Left forelimb (tissue), 1 donor: ENCODE data around the gene ANKAR.
"Not testable (repeated sequence)": the region's sequence is repeated elsewhere in the genome, so short reads cannot be mapped to it uniquely, and the experiment has no call there.

ENCODE experiments used
- DNase-seq: peaks from one replicate; pipeline ENCODE4 v3.0.0-alpha.2; 2018; ENCODE audit warnings: low spot score

ANKAR gene

DNA sequence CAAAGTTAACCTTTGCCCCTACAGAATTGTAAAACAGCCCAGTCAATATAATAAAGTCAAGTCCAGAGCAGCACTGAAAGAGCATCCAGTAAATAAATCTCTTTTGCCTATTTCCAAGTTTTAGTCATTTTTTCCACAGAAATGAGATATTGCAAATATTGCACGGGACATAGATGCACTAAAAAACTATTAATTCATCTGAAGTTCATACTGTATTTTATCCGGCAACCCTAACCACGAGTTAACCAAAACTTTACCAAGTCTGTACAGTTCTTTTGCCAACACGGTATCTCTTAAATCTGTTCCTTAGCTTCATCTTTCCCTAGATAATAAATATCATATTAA, 13.7 kb upstream of the ANKAR start:
- DNase-seq = no peak

DNA sequence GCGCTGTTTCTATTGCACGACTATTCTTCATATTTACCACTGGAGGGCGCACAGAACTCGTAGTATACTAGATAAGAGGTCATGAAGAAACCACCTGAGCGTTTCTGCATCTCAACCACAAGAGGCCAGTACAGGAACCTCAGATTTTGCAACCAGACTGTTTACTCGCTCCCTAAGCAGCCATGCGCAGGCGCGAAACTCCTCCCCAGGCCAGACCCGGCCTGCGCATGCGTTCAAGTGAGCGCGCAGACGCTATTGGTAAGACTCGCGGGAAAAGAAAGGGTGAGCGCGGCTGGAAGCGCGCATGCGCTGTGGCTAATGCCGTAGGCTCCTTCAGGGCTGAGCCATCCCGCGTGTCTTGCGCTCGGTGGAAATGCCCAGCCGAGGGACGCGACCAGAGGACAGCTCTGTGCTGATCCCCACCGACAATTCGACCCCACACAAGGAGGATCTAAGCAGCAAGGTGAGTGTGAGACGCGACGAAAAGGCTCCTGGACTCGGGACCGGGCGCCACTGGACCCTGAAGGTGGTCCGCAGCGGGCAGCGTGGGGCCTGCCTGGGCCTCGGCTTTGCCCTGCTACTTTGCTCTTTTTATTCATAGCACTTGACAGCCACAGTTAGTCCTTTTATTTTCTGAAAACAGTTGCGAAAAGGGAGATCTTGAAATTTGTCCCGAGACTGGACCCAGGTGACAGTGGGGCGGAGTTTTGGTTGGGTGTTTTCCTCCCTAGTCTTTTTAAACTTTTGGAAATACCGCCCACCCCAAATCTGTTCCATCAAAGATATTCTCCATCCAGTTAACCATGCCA, 13.1 kb upstream of the ANKAR start, which contains the start of gene ASNSD1:
ASNSD1 (plus strand) TSS at position 312 of the 809 bp plus-strand sequence. CDS start 4,674 bp downstream, outside the sequence.
- peak; percentile 97 for DNase-seq

- DNase-seq = no peak
These were observed 12.5 kb upstream of the ANKAR start for GRCh38 chr2:189661957-189662321.

DNA sequence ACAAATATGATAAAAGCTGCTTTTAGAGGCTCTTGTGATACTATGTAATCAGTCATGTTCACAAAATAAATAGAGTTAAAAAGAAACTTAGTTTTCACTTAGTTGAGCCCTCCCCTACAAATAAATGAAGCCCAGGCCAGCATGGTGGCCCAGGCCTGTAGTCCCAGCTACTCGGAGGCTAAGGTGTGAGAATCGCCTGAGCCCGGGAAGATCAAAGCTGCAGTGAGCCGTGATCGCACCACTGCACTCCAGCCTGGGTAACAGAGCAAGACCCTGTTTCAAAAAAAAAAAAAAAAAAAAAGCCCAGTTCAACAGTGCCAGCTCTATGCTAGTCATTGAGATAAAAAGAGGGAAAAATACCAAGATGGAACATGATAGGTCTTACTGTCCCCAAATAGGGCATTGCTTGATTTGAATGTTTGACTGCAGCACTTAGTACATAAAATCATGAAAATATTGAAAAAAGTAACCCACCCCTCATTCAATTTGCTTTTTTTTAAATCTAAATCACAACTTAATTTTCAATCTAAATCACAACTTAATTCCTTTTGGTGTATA, 11.7 kb upstream of the ANKAR start:
- no peak for DNase-seq

GRCh38 chr2:189663319-189663718, 11.2 kb upstream of the ANKAR start:
- not testable (repeated sequence) for DNase-seq

GRCh38 chr2:189669913-189670312, 4.6 kb upstream of the ANKAR start:
- no peak for DNase-seq

- no peak for DNase-seq
These were observed 653 bp upstream of the ANKAR start for GRCh38 chr2:189673661-189674373.

DNA sequence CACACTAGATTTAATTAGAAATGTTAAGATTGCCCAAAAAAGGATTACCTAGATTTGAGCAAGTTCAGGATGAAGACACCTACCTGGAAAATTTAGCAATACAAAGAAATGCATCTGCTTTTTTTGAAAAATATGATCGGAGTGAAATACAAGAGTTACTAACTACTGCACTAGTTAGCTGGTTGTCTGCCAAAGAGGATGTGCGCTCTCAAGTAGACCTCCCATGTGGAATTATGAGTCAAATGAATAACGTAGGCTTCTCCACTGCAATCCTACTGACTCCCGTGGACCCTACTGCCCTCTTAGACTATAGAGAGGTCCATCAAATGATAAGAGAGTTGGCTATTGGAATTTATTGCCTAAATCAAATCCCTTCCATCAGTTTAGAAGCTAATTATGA, 2.0 kb downstream of the ANKAR start:
- no peak for DNase-seq

DNA sequence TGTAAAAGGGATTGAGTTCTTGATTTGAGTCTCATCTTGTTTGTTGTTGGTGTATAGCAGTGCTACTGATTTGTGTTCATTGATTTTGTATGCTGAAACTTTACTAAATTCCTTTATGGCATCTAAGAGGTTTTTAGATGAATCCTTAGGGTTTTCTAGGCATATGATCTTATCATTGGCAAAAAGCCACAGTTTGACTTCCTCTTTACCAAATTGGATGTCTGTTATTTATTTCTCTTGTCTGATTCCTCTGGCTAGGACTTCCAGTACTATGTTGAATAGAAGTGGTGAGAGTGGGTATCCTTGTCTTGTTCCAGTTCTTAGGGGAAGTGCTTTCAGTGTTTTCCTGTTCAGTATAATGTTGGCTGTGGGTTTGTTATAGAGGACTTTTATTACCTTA, 4.8 kb downstream of the ANKAR start:
- DNase-seq = no peak

- DNase-seq = no peak
These were observed 6.7 kb downstream of the ANKAR start for GRCh38 chr2:189681203-189681602.

- no peak for DNase-seq
These were observed 7.4 kb downstream of the ANKAR start for GRCh38 chr2:189681903-189682302.

- DNase-seq = no peak
These were observed 8.9 kb downstream of the ANKAR start for GRCh38 chr2:189683348-189683747.

- DNase-seq = no peak
These were observed 10.3 kb downstream of the ANKAR start for GRCh38 chr2:189684811-189685210.

DNA sequence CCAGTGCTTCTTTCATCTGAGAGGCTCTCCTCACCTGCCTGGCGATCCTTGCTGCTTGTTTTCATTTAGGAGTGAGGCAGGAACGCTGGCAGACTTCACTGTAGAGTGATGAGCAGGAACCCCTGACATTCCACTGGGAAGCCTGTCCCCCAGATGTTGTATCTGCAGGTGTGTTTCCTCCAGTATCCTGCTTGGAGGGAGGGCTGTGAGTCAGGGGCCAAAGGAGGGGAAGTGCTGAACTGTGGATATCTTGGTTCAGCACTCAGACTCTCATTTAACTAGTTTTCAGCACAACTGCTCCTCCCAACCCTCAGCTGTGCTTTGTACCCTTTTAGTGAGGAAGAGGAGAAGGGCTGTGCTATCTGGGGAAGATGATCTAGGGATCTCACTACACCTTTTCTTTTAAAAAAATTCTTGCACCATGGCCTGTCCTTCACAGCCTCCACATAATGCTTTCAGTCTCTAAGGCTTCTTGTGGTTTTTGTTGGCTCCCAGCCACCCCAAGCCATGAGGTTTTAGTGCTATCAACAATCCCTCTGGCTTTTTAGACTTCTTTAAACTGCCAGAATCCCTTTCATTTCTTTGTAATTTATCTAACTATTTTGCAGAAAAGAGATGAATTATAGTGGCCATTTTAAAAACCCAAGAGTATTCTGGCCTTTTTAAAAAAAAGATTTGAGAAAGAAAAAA, 11.2 kb downstream of the ANKAR start:
- no peak for DNase-seq

GRCh38 chr2:189687796-189688195, 13.3 kb downstream of the ANKAR start:
- not testable (repeated sequence) for DNase-seq

- no peak for DNase-seq
These were observed 21.8 kb downstream of the ANKAR start for GRCh38 chr2:189696223-189696622.

DNA sequence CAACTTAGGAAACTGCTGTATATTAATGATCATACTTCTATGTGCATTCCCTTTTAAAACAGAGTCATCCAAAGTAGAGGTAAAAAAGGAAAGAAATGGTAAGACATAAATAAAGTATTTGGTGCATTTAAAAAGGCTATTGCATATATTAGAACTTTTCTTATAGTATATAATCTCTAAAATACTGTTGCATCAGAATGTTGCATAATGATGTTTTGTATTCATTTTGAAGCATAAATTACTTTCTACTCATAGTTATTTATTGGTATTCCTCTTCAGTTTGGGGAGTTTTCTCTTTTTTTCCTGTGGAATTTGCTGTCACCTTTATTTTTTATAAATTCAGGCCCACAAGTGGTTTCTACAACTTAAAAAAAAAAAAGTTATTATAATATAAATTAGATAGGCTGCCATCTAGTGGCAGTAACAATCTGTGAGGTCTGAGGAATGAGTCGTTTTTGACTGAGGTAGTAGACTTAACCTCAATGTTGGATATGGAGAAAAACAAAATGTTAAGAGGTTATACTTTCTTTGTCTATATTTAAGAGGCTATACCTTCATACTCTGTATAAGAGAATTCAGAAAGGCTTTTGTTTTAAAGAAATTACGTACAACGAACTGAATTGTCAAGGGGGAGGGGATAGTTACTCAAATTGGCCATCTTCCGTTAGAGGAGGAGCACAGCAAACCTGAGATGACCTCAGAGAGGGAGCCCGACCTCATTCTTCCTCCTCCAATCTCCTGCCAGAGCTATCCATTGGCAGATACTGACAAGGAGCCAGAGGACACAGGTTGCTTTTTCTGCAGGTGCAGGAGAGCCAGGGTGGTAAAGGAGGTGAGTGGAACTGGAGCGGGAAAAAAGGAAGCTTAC, 23.8 kb downstream of the ANKAR start:
- no peak for DNase-seq

GRCh38 chr2:189700681-189701080, 26.2 kb downstream of the ANKAR start:
- DNase-seq = no peak

DNA sequence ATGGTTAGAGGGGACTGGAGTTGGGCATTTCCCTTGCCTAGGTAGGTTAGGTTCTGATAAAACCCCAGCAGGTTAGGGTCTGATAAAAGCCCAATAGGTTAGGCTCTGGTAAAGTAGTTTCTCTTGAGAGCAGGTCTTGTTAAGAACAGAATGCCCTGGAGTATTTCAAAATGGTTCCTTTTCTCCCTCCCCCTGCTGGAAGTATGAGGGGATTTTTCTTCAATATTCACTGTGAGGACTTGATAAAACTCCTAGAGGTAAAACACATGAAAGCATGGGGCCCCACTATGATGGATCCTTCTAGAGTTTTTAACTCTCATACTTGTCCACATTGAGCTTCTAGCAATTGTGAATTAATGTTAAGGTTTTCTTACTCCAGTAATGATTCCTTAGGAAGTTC, 27.6 kb downstream of the ANKAR start:
- DNase-seq = no peak

DNA sequence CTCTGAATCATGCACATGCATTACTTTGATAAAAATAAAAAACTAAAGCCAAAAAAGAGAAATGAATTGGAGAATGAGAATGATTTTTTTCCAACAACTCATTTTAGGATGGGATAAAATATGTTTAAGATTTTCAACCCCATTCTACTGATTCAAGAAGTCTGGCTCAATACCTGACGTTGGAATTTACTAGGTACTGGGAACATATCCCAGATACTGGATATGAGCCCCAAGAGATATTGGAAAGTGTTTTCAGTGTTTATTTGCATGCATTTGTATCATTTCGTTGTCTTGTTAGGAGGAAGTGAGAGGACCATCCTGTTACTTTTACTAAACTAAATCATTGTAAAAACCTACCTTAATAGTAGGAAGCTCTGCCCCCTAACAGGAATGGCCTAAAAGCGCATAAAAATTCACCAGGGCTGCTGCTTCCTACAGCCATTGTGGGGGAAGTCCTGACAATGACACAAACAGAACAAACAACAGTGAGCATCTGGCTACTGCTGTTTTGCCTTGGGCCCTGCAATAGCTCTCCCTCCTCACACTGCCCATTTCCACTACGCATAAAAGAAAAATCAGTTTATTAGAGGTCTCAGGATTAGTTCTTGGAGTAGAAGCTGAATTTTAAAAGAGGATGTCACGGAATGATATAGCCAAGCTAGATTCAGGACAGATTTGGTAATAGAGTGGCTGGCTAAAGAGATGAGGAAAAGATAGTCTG, 35.2 kb downstream of the ANKAR start:
- DNase-seq = no peak

- DNase-seq = not testable (repeated sequence)
These were observed 43.1 kb downstream of the ANKAR start for GRCh38 chr2:189717593-189717992.
